Ramos (cell line): ENCODE data around the gene ADAM12.

ENCODE experiments used
- in situ Hi-C: fragments of 300-500 bp; cut with MboI; formaldehyde crosslinking; loops from one replicate; pipeline ENCODE4 v1.14.3; 2022; ENCODE audit warnings: low sequenced_read_pairs; ENCODE audit not compliant: unreplicated experiment

Gene ADAM12

GRCh38 chr10:126218778-126219649 is 169.3 kb downstream of the ADAM12 start:
- in situ Hi-C loops = no loop called here

- in situ Hi-C loops = no loop called here
These were observed 170.1 kb downstream of the ADAM12 start for GRCh38 chr10:126218174-126218573.

DNA sequence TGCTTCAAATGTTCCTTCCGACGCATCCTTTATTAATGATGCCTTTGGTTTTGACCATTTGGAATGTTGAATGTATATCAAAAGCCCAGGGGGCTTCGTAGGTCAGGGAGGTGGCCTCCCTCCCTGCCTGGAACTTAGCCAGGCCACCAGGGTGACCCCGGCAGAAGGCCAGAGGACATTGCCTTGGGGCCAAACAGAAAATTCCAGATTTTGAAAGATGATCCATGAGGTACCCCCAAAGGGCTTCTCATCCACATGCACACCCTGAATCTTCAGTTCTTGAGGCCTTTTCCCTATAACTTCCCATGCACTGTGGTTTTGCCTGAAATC is 171.7 kb downstream of the ADAM12 start:
- in situ Hi-C loops = no loop called here

- in situ Hi-C loops = no loop called here
These were observed 172.3 kb downstream of the ADAM12 start for GRCh38 chr10:126215746-126216631.

DNA sequence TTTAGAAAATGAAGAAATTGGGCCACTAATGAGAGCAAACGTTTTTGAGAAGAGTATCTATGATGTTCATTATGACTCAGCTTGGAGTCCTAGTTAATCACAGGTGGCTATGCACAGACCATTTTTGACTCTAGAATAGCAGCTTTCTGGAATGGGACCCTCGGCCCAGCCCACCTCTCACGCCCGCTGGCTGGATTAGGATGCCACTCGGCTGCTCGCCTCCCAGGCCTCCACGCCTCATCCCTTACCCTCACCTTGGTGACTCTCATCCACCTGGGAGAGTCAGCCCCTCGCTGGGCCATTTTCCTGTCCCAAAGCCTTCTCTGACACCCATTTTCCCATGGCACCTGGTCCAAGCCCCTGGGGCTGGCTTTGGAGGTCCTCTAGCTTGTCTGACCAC is 173.6 kb downstream of the ADAM12 start:
- in situ Hi-C loops = no loop called here

DNA sequence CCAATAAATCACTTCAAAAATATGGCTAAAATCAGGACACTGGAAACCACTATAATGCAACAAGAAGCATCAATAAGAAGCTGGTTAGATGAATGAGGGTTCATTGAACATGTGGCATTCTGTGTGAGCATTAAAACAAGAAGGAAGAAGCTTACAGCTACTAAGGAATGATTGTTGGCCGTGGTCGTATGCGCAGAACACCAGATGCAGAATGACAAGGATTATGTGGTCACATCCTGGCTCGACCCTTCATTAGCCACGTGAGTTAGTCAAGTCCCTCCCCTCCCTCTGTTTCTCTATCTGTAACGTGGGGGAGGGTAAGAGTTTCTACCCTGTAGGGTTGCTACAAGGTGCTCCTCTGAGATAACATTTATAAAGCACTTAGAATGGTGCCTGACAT is 174.3 kb downstream of the ADAM12 start:
- in situ Hi-C loops = no loop called here

DNA sequence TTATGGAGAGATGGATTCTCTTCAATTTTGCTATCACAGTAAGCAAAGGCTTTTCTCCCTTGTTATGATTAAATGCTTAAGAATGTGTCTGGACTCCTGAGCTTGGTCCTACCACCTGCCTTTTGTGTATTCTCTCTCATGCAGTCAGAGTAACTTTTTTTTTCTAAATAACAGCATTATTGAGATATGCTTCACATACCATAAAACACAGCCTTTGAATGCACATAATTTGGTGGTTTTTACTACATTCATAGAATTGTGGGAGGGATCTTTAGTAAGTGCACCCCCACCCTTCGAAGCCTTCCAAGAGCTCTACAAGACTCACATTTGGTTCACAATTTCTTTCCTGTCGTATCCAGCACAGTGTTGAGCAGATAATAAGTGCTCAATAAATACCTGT is 175.5 kb downstream of the ADAM12 start:
- in situ Hi-C loops = no loop called here

DNA sequence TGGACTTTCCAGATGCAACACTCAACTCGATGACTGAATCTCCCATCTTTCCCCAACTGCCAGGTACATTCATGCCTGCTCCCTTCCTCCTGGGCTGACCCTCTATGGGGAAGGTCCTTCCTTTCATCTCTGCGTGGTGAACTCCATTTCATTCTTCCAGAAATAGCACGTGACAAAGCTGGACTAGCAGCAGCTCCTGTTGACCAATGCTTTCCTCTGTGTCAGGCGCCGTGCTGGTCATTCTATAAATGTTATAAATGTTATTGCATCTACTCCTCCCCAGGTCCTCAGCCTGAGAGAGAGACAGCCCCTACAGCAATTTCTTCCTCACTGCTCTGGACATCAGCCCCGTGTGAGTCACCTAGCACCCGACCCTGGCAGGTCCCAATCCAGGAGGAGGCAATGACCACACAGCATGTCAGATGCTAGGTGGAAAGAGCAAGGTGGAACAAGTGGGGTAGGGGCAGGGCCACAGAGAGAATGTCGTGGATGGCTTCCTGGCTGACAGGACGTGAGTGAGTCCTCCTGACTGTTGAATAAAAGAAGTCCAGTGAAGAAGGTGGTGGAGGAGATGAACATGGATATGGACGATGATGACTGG is 178.1 kb downstream of the ADAM12 start:
- in situ Hi-C loops = no loop called here

- in situ Hi-C loops = no loop called here
These were observed 178.8 kb downstream of the ADAM12 start for GRCh38 chr10:126209451-126209850.

DNA sequence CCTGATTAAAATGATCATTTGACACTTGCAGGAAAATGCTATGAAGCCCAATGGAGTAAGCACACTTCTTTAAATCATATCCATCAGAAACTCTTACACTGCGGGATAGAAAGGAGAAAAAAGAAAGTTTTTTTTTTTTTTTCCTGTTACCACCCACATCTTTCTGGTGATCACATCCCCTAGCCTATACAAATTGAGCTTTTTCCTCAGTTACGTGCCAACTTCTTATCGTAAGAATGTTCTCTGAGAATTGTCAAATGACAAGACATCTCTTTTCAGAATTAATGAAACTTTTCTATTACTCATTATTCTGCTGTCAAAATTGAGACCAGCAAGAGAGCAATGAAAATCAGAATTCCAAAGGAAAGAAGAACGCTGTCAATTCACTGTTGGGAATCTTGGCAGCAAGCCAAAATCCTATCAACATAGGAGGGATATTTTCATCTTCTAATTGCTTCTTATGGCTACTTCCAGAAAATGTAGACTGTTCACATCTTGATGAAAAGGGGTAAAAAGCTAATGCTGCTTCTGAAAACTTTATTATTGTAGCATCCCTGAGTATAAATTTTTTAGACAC is 179.5 kb downstream of the ADAM12 start:
- in situ Hi-C loops = no loop called here

GRCh38 chr10:126207851-126208250 is 180.4 kb downstream of the ADAM12 start:
- in situ Hi-C loops = no loop called here

DNA sequence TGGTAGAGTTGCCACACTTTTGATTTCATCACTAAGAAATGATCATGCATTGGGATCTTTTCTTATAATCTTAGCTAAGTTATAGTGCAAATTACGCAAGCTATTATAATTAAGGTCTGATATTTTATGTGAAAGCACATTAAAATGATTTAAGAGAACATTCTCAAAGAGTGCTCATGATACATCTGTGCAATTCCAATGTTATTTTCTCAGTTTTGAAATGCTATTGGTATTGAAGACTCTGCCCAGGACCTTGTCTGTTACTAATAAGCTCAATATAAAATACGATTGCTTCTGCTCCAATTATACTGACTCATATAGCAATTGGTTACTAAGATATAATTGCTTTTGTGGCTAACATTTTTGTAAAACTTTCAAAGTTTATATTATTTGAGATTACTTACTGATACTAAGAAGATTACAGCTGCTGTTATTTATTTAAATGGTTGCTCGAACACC is 180.9 kb downstream of the ADAM12 start:
- in situ Hi-C loops = no loop called here

- in situ Hi-C loops = no loop called here
These were observed 182.6 kb downstream of the ADAM12 start for GRCh38 chr10:126205486-126206205.

- in situ Hi-C loops = no loop called here
These were observed 184.0 kb downstream of the ADAM12 start for GRCh38 chr10:126204320-126204719.

DNA sequence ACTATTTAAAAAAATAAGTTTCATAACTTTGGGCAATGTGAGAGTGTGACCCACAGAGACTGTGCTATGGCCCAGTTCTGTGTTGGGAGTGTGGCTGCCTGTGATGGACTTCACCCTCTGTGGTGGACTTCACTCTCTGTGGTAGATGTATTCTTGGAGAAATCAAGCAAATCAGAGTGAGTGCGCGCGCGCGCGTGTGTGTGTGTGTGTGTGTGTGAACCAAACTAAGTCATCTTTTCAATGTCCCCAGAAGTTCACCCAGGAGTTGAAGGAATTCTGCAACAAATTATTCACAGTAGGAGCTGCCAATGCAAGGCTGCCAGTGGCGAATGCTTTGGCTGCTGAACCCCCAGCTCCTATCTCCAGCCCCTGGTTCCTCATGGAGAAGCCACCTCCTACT is 184.5 kb downstream of the ADAM12 start:
- in situ Hi-C loops = no loop called here

DNA sequence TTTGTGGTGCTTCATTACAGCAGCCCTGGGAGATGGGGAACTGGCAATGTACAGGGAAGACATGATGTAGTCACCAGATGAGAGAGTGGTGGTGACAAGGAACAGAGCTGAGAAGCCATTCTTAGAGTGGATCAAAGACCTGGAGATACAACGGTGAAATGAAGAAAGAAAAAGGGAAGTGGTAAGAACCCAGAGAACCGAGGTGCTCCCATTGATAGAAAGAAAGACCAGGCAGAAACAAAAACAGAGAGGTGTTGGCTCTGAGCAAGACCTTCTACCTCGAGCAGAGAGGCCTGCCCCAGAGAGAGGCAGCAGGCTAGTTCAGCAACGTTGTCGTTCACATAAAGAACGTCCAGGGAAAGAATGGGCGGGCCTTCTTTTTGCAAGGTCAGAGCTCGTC is 186.7 kb downstream of the ADAM12 start:
- in situ Hi-C loops = no loop called here

GRCh38 chr10:126199221-126199998 is 188.9 kb downstream of the ADAM12 start:
- in situ Hi-C loops = no loop called here

- in situ Hi-C loops = no loop called here
These were observed 189.6 kb downstream of the ADAM12 start for GRCh38 chr10:126198681-126199080.

GRCh38 chr10:126197036-126197543 is 191.2 kb downstream of the ADAM12 start:
- in situ Hi-C loops = no loop called here
